HEK293 (cell line): ENCODE measurements around the gene PDE4B.

ENCODE experiments used
- CTCF ChIA-PET: fragments of 350-600 bp; formaldehyde crosslinking; extraction: SDS; loops from one replicate; lab custom pipeline; 2021; ENCODE audit warnings: antibody characterized with exemption; lab: Yijun Ruan, JAX
- POLR2A ChIA-PET: fragments of 300-600 bp; formaldehyde crosslinking; extraction: SDS; loops from one replicate; lab custom pipeline; 2020; ENCODE audit warnings: antibody characterized with exemption, inconsistent platforms; lab: Yijun Ruan, JAX
- H3K27ac ChIP-seq: fragments of 200-500 bp; sonication (Bioruptor generic); 2 replicates; pipeline ENCODE4 v1.5.1; 2014; ENCODE audit warnings: low read depth, low read length, control low read depth, inconsistent platforms; ENCODE audit errors: extremely low read depth
- H3K36me3 ChIP-seq, 2 experiments: fragments of 200-500 bp in 1 of 2; sonication (Bioruptor generic) in 1 of 2; 1 replicate in 1 of 2; 2 replicates in 1 of 2; pipeline ENCODE4 v1.5.1; 2014 to 2017; ENCODE audit warnings: inconsistent platforms in 2 of 2, low read length in 2 of 2; ENCODE audit not compliant: control insufficient read depth in 2 of 2, insufficient read depth in 1 of 2
- H3K4me1 ChIP-seq: fragments of 200-500 bp; sonication (Bioruptor generic); 2 replicates; pipeline ENCODE4 v1.5.1; 2014; ENCODE audit warnings: mild to moderate bottlenecking, low read length, inconsistent platforms; ENCODE audit not compliant: control insufficient read depth, insufficient read depth
- H3K4me3 ChIP-seq: 2 replicates; pipeline ENCODE4 v1.5.1; 2011; ENCODE audit warnings: low read depth, mild to moderate bottlenecking, control low read depth, low read length, moderate library complexity
- H3K9me3 ChIP-seq: fragments of 200-500 bp; sonication (Bioruptor generic); 2 replicates; pipeline ENCODE4 v1.5.1; 2014; ENCODE audit warnings: low read depth, low read length, inconsistent platforms; ENCODE audit not compliant: control insufficient read depth, insufficient read depth
- CTCF ChIP-seq: fragments of 450-650 bp; formaldehyde crosslinking; IDR thresholded peaks from 2 replicates; pipeline ENCODE4 v1.5.1; 2016; ENCODE audit warnings: missing biosample characterization, missing genetic modification characterization
- GLI4 ChIP-seq: fragments of 450-650 bp; formaldehyde crosslinking; IDR thresholded peaks from 2 replicates; pipeline ENCODE4 v1.5.1; 2016; ENCODE audit warnings: missing biosample characterization, missing genetic modification characterization
- PRDM1 ChIP-seq: fragments of 450-650 bp; formaldehyde crosslinking; IDR thresholded peaks from 2 replicates; pipeline ENCODE4; 2016; ENCODE audit warnings: missing biosample characterization, missing genetic modification characterization
- PRDM10 ChIP-seq: fragments of 450-650 bp; formaldehyde crosslinking; IDR thresholded peaks from 2 replicates; pipeline ENCODE4 v1.5.1; 2016; ENCODE audit warnings: missing biosample characterization, missing genetic modification characterization
- ZBTB21 ChIP-seq: fragments of 450-650 bp; formaldehyde crosslinking; IDR thresholded peaks from 2 replicates; pipeline ENCODE4 v1.5.1; 2017; ENCODE audit warnings: missing biosample characterization, missing genetic modification characterization
- ZIC2 ChIP-seq: fragments of 450-650 bp; formaldehyde crosslinking; IDR thresholded peaks from 2 replicates; pipeline ENCODE4 v1.5.1; 2016; ENCODE audit warnings: missing biosample characterization, missing genetic modification characterization
- ZNF19 ChIP-seq: fragments of 450-650 bp; formaldehyde crosslinking; IDR thresholded peaks from 2 replicates; pipeline ENCODE4; 2016; ENCODE audit warnings: missing biosample characterization, missing genetic modification characterization, low read depth
- ZNF23 ChIP-seq: fragments of 450-650 bp; formaldehyde crosslinking; IDR thresholded peaks from 2 replicates; pipeline ENCODE4 v1.5.1; 2016; ENCODE audit warnings: missing biosample characterization, missing genetic modification characterization, borderline replicate concordance
- ZNF324 ChIP-seq: fragments of 450-650 bp; formaldehyde crosslinking; IDR thresholded peaks from 2 replicates; pipeline ENCODE4 v1.5.1; 2016; ENCODE audit warnings: missing biosample characterization, missing genetic modification characterization
- ZNF391 ChIP-seq: fragments of 450-650 bp; formaldehyde crosslinking; IDR thresholded peaks from 2 replicates; pipeline ENCODE4 v1.5.1; 2016; ENCODE audit warnings: low read depth, missing biosample characterization, missing genetic modification characterization, borderline replicate concordance
- ZNF398 ChIP-seq: fragments of 450-650 bp; formaldehyde crosslinking; IDR thresholded peaks from 2 replicates; pipeline ENCODE4 v1.5.1; 2017; ENCODE audit warnings: missing biosample characterization, missing genetic modification characterization
- ZNF514 ChIP-seq: fragments of 450-650 bp; formaldehyde crosslinking; IDR thresholded peaks from 2 replicates; pipeline ENCODE4 v1.5.1; 2016; ENCODE audit warnings: missing biosample characterization, missing genetic modification characterization
- ZNF585B ChIP-seq: fragments of 450-650 bp; formaldehyde crosslinking; IDR thresholded peaks from 2 replicates; pipeline ENCODE4 v1.5.1; 2016; ENCODE audit warnings: missing biosample characterization, missing genetic modification characterization
- ZNF660 ChIP-seq: fragments of 450-650 bp; IDR thresholded peaks from 2 replicates; pipeline ENCODE4 v1.5.1; 2018; ENCODE audit warnings: missing biosample characterization, mild to moderate bottlenecking, missing genetic modification characterization
- ZNF792 ChIP-seq: fragments of 450-650 bp; formaldehyde crosslinking; IDR thresholded peaks from 2 replicates; pipeline ENCODE4 v1.5.1; 2016; ENCODE audit warnings: missing biosample characterization, missing genetic modification characterization
- ZSCAN5A ChIP-seq: fragments of 450-650 bp; formaldehyde crosslinking; IDR thresholded peaks from 2 replicates; pipeline ENCODE4 v1.5.1; 2016; ENCODE audit warnings: missing biosample characterization, missing genetic modification characterization
- TF ChIP-seq, protein P1 (sequence below): fragments of 450-650 bp; IDR thresholded peaks from 2 replicates; pipeline ENCODE4 v1.5.1; 2018; ENCODE audit warnings: missing biosample characterization, missing genetic modification characterization
- TF ChIP-seq, protein P2 (sequence below): fragments of 450-650 bp; formaldehyde crosslinking; IDR thresholded peaks from 2 replicates; pipeline ENCODE4 v1.5.1; 2016; ENCODE audit warnings: missing biosample characterization, missing genetic modification characterization, borderline replicate concordance
- TF ChIP-seq, protein P3 (sequence below): fragments of 450-650 bp; formaldehyde crosslinking; conservative IDR thresholded peaks from 2 replicates; pipeline ENCODE4 v1.5.1; 2016; ENCODE audit warnings: low read depth, missing biosample characterization, missing genetic modification characterization

The PDE4B gene

DNA sequence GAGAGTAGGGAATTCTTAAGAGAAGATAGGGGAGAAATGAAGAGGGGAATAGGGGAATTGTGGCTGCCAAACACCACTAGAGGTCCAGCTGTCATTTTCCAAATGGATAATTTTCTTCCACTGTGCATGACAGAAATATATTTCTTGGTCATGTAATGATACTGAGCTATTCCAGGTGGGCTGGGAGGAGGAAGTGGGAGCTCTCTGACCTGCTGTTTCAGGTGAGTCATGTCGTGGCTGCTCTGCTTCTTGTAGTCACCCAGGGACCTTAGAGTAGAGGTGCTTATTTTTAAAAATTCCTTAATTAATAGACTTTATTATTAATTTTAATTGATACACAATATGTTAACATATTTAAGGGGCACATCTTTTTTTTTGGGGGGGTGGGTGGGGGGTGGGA lies 11.9 kb downstream of the PDE4B start (continued):
- TF ChIP-seq, protein P1, sequence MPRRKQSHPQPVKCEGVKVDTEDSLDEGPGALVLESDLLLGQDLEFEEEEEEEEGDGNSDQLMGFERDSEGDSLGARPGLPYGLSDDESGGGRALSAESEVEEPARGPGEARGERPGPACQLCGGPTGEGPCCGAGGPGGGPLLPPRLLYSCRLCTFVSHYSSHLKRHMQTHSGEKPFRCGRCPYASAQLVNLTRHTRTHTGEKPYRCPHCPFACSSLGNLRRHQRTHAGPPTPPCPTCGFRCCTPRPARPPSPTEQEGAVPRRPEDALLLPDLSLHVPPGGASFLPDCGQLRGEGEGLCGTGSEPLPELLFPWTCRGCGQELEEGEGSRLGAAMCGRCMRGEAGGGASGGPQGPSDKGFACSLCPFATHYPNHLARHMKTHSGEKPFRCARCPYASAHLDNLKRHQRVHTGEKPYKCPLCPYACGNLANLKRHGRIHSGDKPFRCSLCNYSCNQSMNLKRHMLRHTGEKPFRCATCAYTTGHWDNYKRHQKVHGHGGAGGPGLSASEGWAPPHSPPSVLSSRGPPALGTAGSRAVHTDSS (tag by site-specific recombination): no peak
- TF ChIP-seq ZNF585B (no peak), GLI4 (tag by site-specific recombination) (no peak), ZNF792 (tag by site-specific recombination) (no peak)
- TF ChIP-seq, protein P2, sequence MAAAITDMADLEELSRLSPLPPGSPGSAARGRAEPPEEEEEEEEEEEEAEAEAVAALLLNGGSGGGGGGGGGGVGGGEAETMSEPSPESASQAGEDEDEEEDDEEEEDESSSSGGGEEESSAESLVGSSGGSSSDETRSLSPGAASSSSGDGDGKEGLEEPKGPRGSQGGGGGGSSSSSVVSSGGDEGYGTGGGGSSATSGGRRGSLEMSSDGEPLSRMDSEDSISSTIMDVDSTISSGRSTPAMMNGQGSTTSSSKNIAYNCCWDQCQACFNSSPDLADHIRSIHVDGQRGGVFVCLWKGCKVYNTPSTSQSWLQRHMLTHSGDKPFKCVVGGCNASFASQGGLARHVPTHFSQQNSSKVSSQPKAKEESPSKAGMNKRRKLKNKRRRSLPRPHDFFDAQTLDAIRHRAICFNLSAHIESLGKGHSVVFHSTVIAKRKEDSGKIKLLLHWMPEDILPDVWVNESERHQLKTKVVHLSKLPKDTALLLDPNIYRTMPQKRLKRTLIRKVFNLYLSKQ (tag by site-specific recombination): no peak

DNA sequence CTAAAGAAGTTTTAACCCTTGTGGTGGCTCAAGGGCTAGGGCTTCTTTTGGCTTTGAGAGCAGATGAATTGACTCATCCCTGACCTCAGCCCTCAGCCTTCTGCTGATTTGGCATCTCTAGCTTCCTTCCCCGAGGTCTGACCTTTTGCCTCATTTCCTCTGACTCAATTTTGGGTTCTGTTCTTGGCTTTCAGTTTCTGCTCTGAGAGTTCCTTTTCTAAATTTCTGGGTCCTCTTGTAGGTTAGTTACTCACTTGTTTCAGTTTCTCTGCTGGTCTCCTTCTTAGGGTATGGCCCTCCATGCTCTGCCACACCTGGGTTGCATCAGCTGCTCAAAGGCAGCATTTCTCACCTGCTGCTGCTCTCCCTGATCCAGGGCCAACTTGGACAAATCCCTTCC lies 19.4 kb downstream of the PDE4B start:
- Histone ChIP-seq H3K9me3 (no peaks in the 10 kb centered on the region), H3K4me3 (no peak overlapping the region), H3K36me3 (no peaks in the 10 kb centered on the region), H3K27ac (no peak overlapping the region), H3K4me1 (no peaks in the 10 kb centered on the region)
- ChIA-PET POLR2A (no interaction called here), CTCF (interaction anchor here (1.1 kb wide), 1 partner anchor 18 kb away, joined by 3 read pairs; no protein-coding TSS in a partner anchor)
- TF ChIP-seq PRDM10 (0 out of 2 replicates have a peak, but pooled peaks have one; percentile 19), ZNF391 (no peak), ZNF660 (tag by site-specific recombination) (0 out of 2 replicates have a peak, but pooled peaks have one; percentile 23), ZIC2 (tag by site-specific recombination) (no peak), ZSCAN5A (tag by site-specific recombination) (no peak), ZNF514 (tag by site-specific recombination) (no peak), ZNF398 (tag by site-specific recombination) (no peak), ZNF23 (tag by site-specific recombination) (no peak), ZNF324 (tag by site-specific recombination) (no peak), PRDM1 (0 out of 2 replicates have a peak, but pooled peaks have one; percentile 28), CTCF (tag by site-specific recombination) (no peak), ZNF19 (tag by site-specific recombination) (no peak), ZBTB21 (tag by site-specific recombination) (0 out of 2 replicates have a peak, but pooled peaks have one; percentile 48)
- TF ChIP-seq, protein P3, sequence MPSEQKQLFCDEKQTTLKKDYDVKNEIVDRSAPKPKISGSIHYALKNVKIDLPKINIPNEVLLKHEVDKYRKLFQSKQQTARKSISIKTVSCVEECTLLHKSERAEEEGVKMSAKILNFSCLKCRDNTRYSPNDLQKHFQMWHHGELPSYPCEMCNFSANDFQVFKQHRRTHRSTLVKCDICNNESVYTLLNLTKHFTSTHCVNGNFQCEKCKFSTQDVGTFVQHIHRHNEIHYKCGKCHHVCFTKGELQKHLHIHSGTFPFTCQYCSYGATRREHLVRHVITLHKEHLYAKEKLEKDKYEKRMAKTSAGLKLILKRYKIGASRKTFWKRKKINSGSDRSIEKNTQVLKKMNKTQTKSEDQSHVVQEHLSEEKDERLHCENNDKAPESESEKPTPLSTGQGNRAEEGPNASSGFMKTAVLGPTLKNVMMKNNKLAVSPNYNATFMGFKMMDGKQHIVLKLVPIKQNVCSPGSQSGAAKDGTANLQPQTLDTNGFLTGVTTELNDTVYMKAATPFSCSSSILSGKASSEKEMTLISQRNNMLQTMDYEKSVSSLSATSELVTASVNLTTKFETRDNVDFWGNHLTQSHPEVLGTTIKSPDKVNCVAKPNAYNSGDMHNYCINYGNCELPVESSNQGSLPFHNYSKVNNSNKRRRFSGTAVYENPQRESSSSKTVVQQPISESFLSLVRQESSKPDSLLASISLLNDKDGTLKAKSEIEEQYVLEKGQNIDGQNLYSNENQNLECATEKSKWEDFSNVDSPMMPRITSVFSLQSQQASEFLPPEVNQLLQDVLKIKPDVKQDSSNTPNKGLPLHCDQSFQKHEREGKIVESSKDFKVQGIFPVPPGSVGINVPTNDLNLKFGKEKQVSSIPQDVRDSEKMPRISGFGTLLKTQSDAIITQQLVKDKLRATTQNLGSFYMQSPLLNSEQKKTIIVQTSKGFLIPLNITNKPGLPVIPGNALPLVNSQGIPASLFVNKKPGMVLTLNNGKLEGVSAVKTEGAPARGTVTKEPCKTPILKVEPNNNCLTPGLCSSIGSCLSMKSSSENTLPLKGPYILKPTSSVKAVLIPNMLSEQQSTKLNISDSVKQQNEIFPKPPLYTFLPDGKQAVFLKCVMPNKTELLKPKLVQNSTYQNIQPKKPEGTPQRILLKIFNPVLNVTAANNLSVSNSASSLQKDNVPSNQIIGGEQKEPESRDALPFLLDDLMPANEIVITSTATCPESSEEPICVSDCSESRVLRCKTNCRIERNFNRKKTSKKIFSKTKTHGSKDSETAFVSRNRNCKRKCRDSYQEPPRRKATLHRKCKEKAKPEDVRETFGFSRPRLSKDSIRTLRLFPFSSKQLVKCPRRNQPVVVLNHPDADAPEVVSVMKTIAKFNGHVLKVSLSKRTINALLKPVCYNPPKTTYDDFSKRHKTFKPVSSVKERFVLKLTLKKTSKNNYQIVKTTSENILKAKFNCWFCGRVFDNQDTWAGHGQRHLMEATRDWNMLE (tag by site-specific recombination): peak; percentile 52; the same call in 1 of the 2 replicates
